HT1080 (cell line): Measurements from ENCODE around the gene GSTCD. TPM values are rescaled to one million over a fixed set of nuclear protein-coding genes. Genes with fewer than 3 reads are reported as not detected.
A peak's percentile ranks its signal among the peaks of the same experiment; 100 is the strongest.
"Not testable (repeated sequence)": the region's sequence is repeated elsewhere in the genome, so short reads cannot be mapped to it uniquely, and the experiment has no call there.

Source experiments
- DNase-seq: peaks from one replicate; pipeline ENCODE4 v3.0.0-alpha.2; 2015; ENCODE audit warnings: low read depth
- total RNA-seq: library from RNA; depleted of rRNA; stranded (reverse); fragments of >200 nt; shearing (Covaris generic); gene quantifications from 2 replicates; pipeline ENCODE4 v1.2.3, GENCODE V29; 2014

The GSTCD gene
- total RNA-seq, 1 experiment from 2014 or later = 23.1 TPM

- peak; percentile 26 for DNase-seq
Observed at GRCh38 chr4:105715692-105716278, 7.2 kb downstream of the GSTCD start.

GRCh38 chr4:105719204-105719603 is 10.6 kb downstream of the GSTCD start:
- DNase-seq = no peak

GRCh38 chr4:105725623-105726022 is 17.0 kb downstream of the GSTCD start:
- no peak for DNase-seq

- DNase-seq = not testable (repeated sequence)
Observed at GRCh38 chr4:105729895-105730294, 21.3 kb downstream of the GSTCD start.

- not testable (repeated sequence) for DNase-seq
Observed at GRCh38 chr4:105735217-105735616, 26.6 kb downstream of the GSTCD start.

- no peak for DNase-seq
Observed at GRCh38 chr4:105741548-105741947, 33.0 kb downstream of the GSTCD start.

GRCh38 chr4:105748222-105748621 is 39.6 kb downstream of the GSTCD start:
- DNase-seq = no peak

- DNase-seq = no peak
Observed at GRCh38 chr4:105751718-105752299, 43.2 kb downstream of the GSTCD start.

- no peak for DNase-seq
Observed at GRCh38 chr4:105753361-105753760, 44.8 kb downstream of the GSTCD start.

GRCh38 chr4:105755375-105755774 is 46.8 kb downstream of the GSTCD start:
- DNase-seq = no peak

- no peak for DNase-seq
Observed at GRCh38 chr4:105758958-105759357, 50.4 kb downstream of the GSTCD start.

- DNase-seq = peak; percentile 92
Observed at GRCh38 chr4:105765690-105766407, 57.3 kb downstream of the GSTCD start.

- no peak for DNase-seq
Observed at GRCh38 chr4:105767579-105767978, 59.0 kb downstream of the GSTCD start.

GRCh38 chr4:105770524-105770923 is 61.9 kb downstream of the GSTCD start:
- DNase-seq = not testable (repeated sequence)

- DNase-seq = not testable (repeated sequence)
Observed at GRCh38 chr4:105772065-105772464, 63.5 kb downstream of the GSTCD start.

GRCh38 chr4:105775760-105776415 is 67.3 kb downstream of the GSTCD start:
- DNase-seq = not testable (repeated sequence)

- no peak for DNase-seq
Observed at GRCh38 chr4:105780176-105780575, 71.6 kb downstream of the GSTCD start.

- DNase-seq = no peak
Observed at GRCh38 chr4:105784761-105785160, 76.2 kb downstream of the GSTCD start.

GRCh38 chr4:105785792-105786191 is 77.2 kb downstream of the GSTCD start:
- no peak for DNase-seq

- no peak for DNase-seq
Observed at GRCh38 chr4:105786748-105787147, 78.2 kb downstream of the GSTCD start.

GRCh38 chr4:105797225-105797624 is 88.6 kb downstream of the GSTCD start:
- no peak for DNase-seq

GRCh38 chr4:105805501-105806120 is 97.0 kb downstream of the GSTCD start:
- DNase-seq = no peak
